KBM-7 (cell line): Measurements from ENCODE around the gene SLC26A6.

Source experiments
- DNase-seq: peaks from one replicate; pipeline ENCODE4 v3.0.0-alpha.2; 2015
- in situ Hi-C: fragments of 300-500 bp; cut with MboI; formaldehyde crosslinking; loops from 2 replicates; pipeline ENCODE4 v1.14.3; 2020; ENCODE audit warnings: low sequenced_read_pairs, low pct_unique_long_range_greater_than_20kb, mixed read lengths

The SLC26A6 gene

DNA sequence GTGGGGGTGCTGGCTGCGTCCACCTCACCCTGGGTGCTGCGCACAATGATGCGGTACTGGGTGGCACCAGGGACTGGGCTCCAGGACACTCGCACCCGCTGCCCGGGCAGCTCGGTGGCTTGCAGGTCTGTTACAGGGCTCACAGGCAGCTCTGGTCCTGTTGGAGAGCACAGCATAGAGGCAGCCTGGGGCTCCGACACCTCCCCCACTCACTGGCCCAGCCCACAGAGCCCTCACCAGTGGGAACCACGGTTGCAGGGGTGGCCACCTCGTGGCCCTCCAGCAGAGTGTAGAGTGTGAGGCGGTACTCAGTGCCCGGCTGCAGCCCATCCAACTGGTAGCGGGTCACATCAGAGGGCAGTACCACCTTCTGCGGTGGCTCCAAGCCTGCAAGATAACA, 43.8 kb downstream of the SLC26A6 start:
- no peak for DNase-seq
- in situ Hi-C loops = no loop called here

DNA sequence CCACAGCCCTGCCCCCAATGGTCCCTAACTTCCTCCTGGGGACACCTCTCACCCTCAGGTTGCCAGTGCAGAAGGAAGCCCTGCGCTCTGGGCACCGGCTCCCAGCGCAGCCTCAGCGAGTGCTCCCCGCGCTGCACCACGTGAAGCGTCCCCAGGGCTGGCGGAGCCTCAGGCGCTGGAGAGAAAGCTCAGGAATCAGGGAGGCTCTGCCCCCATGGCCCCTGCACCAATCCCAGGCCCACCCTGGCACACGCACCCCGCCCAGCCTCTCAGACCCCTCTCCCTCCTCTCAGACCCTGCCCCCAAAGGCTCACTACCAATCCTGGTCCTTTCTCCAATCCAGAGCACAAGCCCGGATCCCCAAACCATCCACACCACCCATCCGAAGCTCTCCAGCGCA, 47.0 kb downstream of the SLC26A6 start:
- DNase-seq = no peak
- in situ Hi-C loops = no loop called here

DNA sequence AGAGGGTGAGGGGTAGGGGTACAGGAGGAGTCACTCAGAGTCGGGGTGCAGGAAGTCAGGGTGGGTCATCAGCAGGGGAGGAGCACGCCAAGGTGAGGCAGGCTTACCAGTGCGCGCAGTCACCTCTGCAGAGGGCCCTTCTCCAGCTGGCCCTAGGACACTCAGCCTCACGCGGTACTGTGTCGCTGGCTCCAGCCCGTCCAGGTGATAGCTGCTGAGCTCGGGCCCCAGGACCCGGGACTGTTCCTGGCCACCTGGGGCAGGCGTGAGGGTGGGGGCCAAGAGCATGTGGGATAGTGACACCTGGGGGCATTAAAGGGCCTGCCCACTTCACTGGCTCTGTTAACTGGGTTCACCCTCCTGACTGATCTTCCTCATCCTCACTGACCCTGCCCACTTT, 47.6 kb downstream of the SLC26A6 start:
- in situ Hi-C loops = no loop called here
- no peak for DNase-seq

DNA sequence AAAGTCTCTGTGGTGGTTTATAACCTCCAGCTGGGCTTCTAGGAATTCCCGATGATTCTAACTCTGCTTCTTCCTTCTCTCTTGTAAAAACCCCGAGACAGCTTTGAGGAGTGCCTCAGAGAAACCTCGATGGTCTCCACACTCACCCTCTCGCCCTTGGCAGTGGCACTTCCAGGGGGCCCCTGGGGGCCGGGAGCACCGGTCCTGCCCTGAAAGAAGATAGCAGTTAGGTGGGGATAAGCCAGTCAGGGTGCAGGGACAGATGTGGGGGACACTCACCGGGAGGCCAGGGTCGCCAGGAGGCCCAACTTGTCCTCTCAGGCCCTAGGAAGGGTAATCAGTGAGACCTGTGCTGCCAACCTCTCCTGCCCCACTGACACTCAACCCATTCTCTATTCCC, 49.9 kb downstream of the SLC26A6 start:
- in situ Hi-C loops = no loop called here
- no peak for DNase-seq

DNA sequence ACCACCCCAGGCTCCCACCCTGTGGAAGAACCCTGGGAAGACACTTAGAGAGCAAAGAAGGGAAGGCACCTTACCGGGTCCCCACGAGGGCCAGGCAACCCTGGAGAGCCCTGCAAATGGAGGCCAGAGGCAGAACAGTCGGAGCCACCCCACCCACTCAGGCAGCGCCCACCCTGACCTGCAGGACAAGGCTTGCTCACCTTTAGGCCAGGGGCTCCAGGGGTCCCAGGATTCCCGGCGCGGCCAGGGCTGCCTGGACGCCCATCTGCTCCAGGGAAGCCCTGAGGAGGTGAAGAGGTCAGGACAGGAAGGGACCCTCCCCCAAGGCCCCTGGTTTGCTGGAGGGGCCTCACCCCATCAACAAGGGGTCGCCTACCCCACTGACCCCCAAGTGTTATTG, 50.4 kb downstream of the SLC26A6 start:
- no peak for DNase-seq
- in situ Hi-C loops = no loop called here

DNA sequence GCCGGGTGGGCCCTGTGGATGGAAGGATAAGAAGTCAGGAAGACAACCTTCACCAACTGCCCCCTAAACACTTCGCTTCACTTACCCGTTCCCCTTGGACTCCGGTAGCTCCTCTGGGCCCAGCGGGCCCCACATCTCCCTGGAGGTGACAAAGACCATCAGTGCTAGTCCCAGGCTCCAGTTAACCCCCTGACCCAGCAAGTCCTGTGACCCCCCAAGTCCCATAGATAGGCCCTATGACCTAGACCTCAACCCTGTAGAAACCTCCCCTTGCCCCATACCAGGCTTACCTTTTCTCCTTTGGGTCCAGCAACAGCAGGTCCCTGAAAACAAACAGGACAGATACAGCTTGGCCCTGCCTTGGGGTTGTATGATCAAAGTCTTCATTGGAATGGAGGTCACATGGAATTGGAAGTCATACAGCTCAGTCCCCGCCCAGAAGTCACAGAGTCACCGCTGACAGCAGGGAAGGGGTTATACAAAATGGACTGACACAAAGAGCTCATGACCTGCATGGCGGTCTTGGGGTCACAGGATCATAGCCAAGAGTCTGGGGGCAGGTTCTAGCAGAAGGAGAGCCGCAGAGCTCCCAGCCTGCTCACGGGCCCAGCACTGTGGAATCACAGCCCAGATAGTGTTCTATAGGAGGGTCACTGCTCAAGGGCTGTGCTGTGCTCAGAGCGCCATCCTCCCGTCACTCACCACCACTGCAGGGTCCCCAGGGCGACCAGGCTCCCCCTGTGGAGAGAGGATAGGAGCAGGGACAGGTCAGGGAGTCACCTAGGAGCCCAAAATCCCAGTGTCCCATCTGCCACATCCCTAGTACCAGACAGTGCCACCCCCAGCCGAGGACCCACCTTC, 53.4 kb downstream of the SLC26A6 start:
- no peak for DNase-seq
- in situ Hi-C loops = no loop called here

DNA sequence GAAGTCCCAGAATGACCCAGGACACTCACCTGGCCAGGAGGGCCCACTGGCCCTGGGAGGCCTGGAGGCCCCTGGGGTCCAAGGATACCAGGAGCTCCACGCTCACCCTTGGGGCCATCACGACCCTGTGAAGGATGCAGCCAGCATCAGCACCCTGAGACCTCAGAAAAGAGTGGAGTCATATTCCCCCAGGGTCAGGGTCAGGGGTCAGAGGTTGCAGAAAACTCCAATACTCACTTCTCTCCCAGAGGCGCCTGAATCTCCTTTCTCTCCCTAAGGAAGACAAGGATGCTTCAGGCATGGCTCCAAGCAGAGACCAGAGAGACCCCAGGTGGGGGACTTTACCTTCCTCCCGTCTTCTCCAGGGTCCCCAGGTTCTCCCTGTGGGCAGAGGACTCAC, 58.6 kb downstream of the SLC26A6 start:
- in situ Hi-C loops = no loop called here
- DNase-seq = no peak
